H1 (cell line): Measurements from ENCODE around the gene EGFLAM.

Experiments used
- ATF2 ChIP-seq: IDR thresholded peaks from 2 replicates; pipeline ENCODE4 v1.6.1; 2012; ENCODE audit warnings: low read length, inconsistent platforms
- CEBPB ChIP-seq: IDR thresholded peaks from 2 replicates; pipeline ENCODE4 v1.6.1; 2012; ENCODE audit warnings: low read depth, low read length
- CHD7 ChIP-seq: fragments of 300-600 bp; sonication (generic); IDR thresholded peaks from 2 replicates; pipeline ENCODE4 v1.7.1; 2012; ENCODE audit warnings: low read length, moderate library complexity, mild to moderate bottlenecking, inconsistent platforms; ENCODE audit not compliant: insufficient replicate concordance
- CTCF ChIP-seq, 3 experiments: IDR thresholded peaks; 1 replicate in 2 of 3; 2 replicates in 1 of 3; pipeline versions ENCODE4 v1.5.1 to v1.6.1; 2011; ENCODE audit warnings: low read length in 3 of 3, mild to moderate bottlenecking in 3 of 3, inconsistent platforms in 2 of 3, low read depth in 1 of 3, moderate library complexity in 1 of 3; ENCODE audit not compliant: insufficient read depth in 1 of 3; ENCODE audit errors: control extremely low read depth in 1 of 3
- EP300 ChIP-seq, 2 experiments: IDR thresholded peaks; 1 replicate in 1 of 2; 2 replicates in 1 of 2; pipeline ENCODE4 v1.6.1; 2011 to 2012; ENCODE audit warnings: low read depth in 2 of 2, low read length in 2 of 2, mild to moderate bottlenecking in 2 of 2, borderline replicate concordance in 1 of 2, inconsistent platforms in 1 of 2, moderate library complexity in 1 of 2
- MAFK ChIP-seq: IDR thresholded peaks from 2 replicates; pipeline ENCODE4 v1.6.1; 2012; ENCODE audit warnings: low read depth, mild to moderate bottlenecking, improper control_type of control experiment, low read length
- MAX ChIP-seq: IDR thresholded peaks from 2 replicates; pipeline ENCODE4 v1.6.1; 2012; ENCODE audit warnings: inconsistent platforms
- POLR2AphosphoS5 ChIP-seq: IDR thresholded peaks from 2 replicates; pipeline ENCODE4 v1.6.1; 2011; ENCODE audit warnings: low read depth, low read length
- POU5F1 ChIP-seq: IDR thresholded peaks from 2 replicates; pipeline ENCODE4 v1.6.1; 2011; ENCODE audit warnings: low read depth, mild to moderate bottlenecking, low read length, moderate library complexity
- YY1 ChIP-seq: IDR thresholded peaks from 2 replicates; pipeline ENCODE4 v1.6.1; 2011; ENCODE audit warnings: low read depth, mild to moderate bottlenecking, low read length

GRCh38 chr5:38211354-38211710, 47.0 kb upstream of the EGFLAM start:
- TF ChIP-seq MAFK = no peak
- TF ChIP-seq ATF2 = no peak
- TF ChIP-seq EP300 (IDR thresholded peaks at IDR 0.05; ENCODE audit: borderline replicate concordance in 1 of 2, low read depth in 2 of 2, low read length in 2 of 2) = no peak
- TF ChIP-seq CTCF (IDR thresholded peaks at IDR 0.05; ENCODE audit: control extremely low read depth in 1 of 3, insufficient read depth in 1 of 3, low read depth in 1 of 3, low read length in 3 of 3) = no peak
- no peak for TF ChIP-seq POLR2AphosphoS5
- TF ChIP-seq POU5F1 = no peak
- TF ChIP-seq MAX = no peak
- no peak for TF ChIP-seq YY1
- TF ChIP-seq CHD7 = no peak
- TF ChIP-seq CEBPB = no peak
